Activated CD8-positive, alpha-beta T cell treated with anti-CD3 and anti-CD28 coated beads, Interleukin-2, amount 10 ng/mL, durations not matched to agents 7 days and 5 days (primary cell): ENCODE measurements around the gene SLC25A11. TPM values are rescaled to one million over a fixed set of nuclear protein-coding genes. Genes with fewer than 3 reads are reported as not detected.
"Not testable (repeated sequence)": the region's sequence is repeated elsewhere in the genome, so short reads cannot be mapped to it uniquely, and the experiment has no call there.

Source experiments
- ATAC-seq: fragments of 150-1000 bp; cut with Tn5 transposase; one replicate; pipeline ENCODE4 v1.10.0; 2021; ENCODE audit warnings: moderate library complexity
- CTCF ChIA-PET: fragments of 350-600 bp; sonication (Branson Sonifier 250); formaldehyde crosslinking; loops from one replicate; lab custom pipeline; 2021; ENCODE audit warnings: antibody characterized with exemption; lab: Charles Lee
- POLR2A ChIA-PET: fragments of 350-600 bp; sonication (Branson Sonifier 250); formaldehyde crosslinking; loops from one replicate; lab custom pipeline; 2021; ENCODE audit warnings: antibody characterized with exemption; lab: Charles Lee
- DNase-seq: peaks from one replicate; pipeline ENCODE4 v3.0.0-alpha.2; 2020
- H3K27ac Mint-ChIP-seq: one replicate; pipeline ENCODE4 v1.8.0; 2021; ENCODE audit warnings: mild to moderate bottlenecking, mixed read lengths
- H3K27me3 Mint-ChIP-seq: one replicate; pipeline ENCODE4 v1.8.0; 2021; ENCODE audit warnings: low read depth, mixed read lengths
- H3K36me3 Mint-ChIP-seq: one replicate; pipeline ENCODE4 v1.8.0; 2021; ENCODE audit warnings: low read depth, mixed read lengths
- H3K4me1 Mint-ChIP-seq: one replicate; pipeline ENCODE4 v1.8.0; 2021; ENCODE audit warnings: low read depth, mixed read lengths
- H3K4me3 Mint-ChIP-seq: one replicate; pipeline ENCODE4 v1.8.0; 2021; ENCODE audit warnings: mild to moderate bottlenecking, mixed read lengths
- H3K9me3 Mint-ChIP-seq: one replicate; pipeline ENCODE4 v1.8.0; 2022; ENCODE audit warnings: mixed read lengths; ENCODE audit not compliant: insufficient read depth
- total RNA-seq, 2 experiments: library from RNA; stranded (reverse); gene quantifications; one replicate each; pipeline ENCODE4 v1.2.3, GENCODE V29; 2021

SLC25A11 gene
- total RNA-seq, 2 experiments from 2014 or later: 78.5 to 86.4 TPM

DNA sequence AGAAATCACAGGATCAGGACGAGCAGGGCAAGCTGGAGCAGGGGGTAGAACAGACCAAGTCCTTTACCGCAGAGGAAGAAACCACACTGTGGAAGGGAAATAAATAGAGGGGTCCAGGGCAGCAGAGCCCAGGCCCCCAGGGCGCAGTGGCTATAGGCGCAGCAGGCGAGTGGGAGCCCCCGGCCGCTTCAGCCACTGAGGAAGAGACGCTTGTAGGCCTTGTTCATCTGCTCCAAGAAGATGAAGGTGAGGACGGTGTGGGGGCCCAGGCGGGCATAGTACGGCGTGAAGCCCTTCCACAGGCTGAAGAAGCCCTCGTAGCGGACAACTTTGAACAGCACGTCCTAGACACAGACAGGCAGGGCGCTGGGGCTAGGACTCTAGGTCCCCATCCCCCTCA lies 2.3 kb downstream of the SLC25A11 start:
- Mint-ChIP-seq H3K36me3 (peaks cover 74% of the 10 kb centered on the region), H3K27me3 (no peaks in the 10 kb centered on the region), H3K27ac (no peak overlapping the region), H3K4me3 (peak overlapping the region; percentile 97), H3K4me1 (peaks cover 58% of the 10 kb centered on the region), H3K9me3 (no peaks in the 10 kb centered on the region)
- POLR2A ChIA-PET: interaction anchor here (0.9 to 1.5 kb wide), 3 partner anchors 12 to 19 kb away, joined by 3 read pairs; no protein-coding TSS in a partner anchor
- DNase-seq (no peak), ATAC-seq (no peak)
- CTCF ChIA-PET: interaction anchor here (2.6 kb wide), 1 partner anchor 28 kb away, joined by 7 read pairs; no protein-coding TSS in a partner anchor

DNA sequence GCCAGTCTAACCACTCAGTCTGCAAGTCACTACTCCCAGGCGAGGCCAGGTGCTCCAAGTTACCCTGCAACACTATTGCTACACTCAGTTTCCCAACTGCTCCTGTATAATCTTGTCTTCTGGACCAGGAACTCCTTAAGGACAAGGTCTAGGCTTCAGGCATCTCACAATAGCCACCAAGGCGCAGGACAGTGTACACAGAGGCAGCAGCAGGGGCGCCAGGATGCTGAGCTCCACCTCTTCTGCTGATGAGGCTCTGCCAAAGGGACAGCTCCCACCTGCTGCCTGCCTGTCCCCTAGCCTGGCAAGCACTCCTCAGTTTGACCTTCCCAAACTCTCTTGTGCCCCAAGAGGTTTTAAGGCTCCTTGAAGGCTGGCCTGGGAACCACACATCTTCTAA lies 3.4 kb downstream of the SLC25A11 start:
- ChIA-PET CTCF (interaction anchor here (2.6 kb wide), 1 partner anchor 27 kb away, joined by 7 read pairs; no protein-coding TSS in a partner anchor), POLR2A (interaction anchor here (1.3 to 1.5 kb wide), 3 partner anchors 11 to 31 kb away, joined by 3 to 5 read pairs (median 4); partner anchors contain the start of gene SPAG7)
- peak overlapping the region; percentile 47 for H3K27ac Mint-ChIP-seq
- no peaks in the 10 kb centered on the region for H3K9me3 Mint-ChIP-seq
- H3K4me1 Mint-ChIP-seq: peaks cover 47% of the 10 kb centered on the region
- DNase-seq (no peak), ATAC-seq (no peak)
- H3K4me3 Mint-ChIP-seq: no peak overlapping the region
- no peaks in the 10 kb centered on the region for H3K27me3 Mint-ChIP-seq
- H3K36me3 Mint-ChIP-seq: peaks cover 64% of the 10 kb centered on the region

- peaks cover 47% of the 10 kb centered on the region for H3K4me1 Mint-ChIP-seq
- peaks cover 63% of the 10 kb centered on the region for H3K36me3 Mint-ChIP-seq
- DNase-seq (no peak), ATAC-seq (no peak)
- H3K4me3 Mint-ChIP-seq: no peak overlapping the region
- no peaks in the 10 kb centered on the region for H3K9me3 Mint-ChIP-seq
- ChIA-PET CTCF (interaction anchor here (2.6 kb wide), 1 partner anchor 26 kb away, joined by 7 read pairs; no protein-coding TSS in a partner anchor), POLR2A (interaction anchor here (1.3 kb wide), 1 partner anchor 12 kb away, joined by 4 read pairs; no protein-coding TSS in a partner anchor)
- no peaks in the 10 kb centered on the region for H3K27me3 Mint-ChIP-seq
- no peak overlapping the region for H3K27ac Mint-ChIP-seq
Observed at GRCh38 chr17:4935650-4936049, 4.2 kb downstream of the SLC25A11 start.

DNA sequence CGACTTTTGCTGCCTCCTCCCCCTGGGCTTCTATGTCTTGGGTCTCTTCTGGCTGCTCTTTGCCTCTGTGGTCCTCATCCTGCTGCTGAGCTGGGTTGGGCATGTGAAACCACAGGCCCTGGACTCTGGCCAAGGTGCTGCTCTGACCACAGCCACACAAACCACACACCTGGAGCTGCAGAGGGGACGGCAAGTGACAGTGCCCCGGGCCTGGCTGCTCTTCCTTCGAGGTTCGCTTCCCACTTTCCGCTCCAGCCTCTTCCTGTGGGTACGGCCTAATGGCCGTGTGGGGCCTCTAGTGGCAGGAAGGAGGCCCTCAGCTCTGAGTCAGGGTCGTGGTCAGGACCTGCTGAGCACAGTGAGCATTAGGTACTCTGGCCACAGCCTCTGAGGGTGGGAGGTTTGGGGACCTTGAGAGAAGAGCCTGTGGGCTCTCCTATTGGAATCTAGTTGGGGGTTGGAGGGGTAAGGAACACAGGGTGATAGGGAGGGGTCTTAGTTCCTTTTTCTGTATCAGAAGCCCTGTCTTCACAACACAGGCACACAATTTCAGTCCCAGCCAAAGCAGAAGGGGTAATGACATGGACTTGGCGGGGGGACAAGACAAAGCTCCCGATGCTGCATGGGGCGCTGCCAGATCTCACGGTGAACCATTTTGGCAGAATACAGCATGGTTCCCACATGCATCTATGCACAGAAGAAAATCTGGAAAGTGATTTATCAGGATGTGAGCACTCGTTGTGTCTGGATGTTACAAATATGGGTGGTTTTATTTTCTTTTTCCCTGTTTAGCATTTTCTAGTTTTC lies 5.5 kb downstream of the SLC25A11 start:
- ATAC-seq (peak; percentile 20), DNase-seq (peak; percentile 35)
- CTCF ChIA-PET: interaction anchor here (0.7 to 1.3 kb wide), 3 partner anchors 25 to 33 kb away, joined by 3 to 5 read pairs (median 3); partner anchors contain the start of genes CHRNE and SPAG7
- Mint-ChIP-seq H3K4me1 (peaks cover 47% of the 10 kb centered on the region), H3K36me3 (peaks cover 61% of the 10 kb centered on the region), H3K4me3 (no peak overlapping the region), H3K27me3 (no peaks in the 10 kb centered on the region), H3K9me3 (no peaks in the 10 kb centered on the region), H3K27ac (peak overlapping the region; percentile 50)
- POLR2A ChIA-PET: interaction anchor here (0.6 to 1.4 kb wide), 3 partner anchors 9 to 21 kb away, joined by 3 to 5 read pairs (median 3); no protein-coding TSS in a partner anchor

GRCh38 chr17:4933646-4934045 lies 6.2 kb downstream of the SLC25A11 start:
- H3K27ac Mint-ChIP-seq: peak overlapping the region; percentile 41
- H3K4me3 Mint-ChIP-seq: no peak overlapping the region
- peaks cover 60% of the 10 kb centered on the region for H3K36me3 Mint-ChIP-seq
- H3K4me1 Mint-ChIP-seq: peaks cover 43% of the 10 kb centered on the region
- ChIA-PET POLR2A (interaction anchor here (1.3 to 1.4 kb wide), 2 partner anchors 9 to 22 kb away, joined by 3 read pairs; no protein-coding TSS in a partner anchor), CTCF (interaction anchor here (0.7 to 1.3 kb wide), 3 partner anchors 25 to 34 kb away, joined by 3 to 5 read pairs (median 3); partner anchors contain the start of genes CHRNE and SPAG7)
- no peak for DNase-seq
- H3K9me3 Mint-ChIP-seq: no peaks in the 10 kb centered on the region
- no peak for ATAC-seq
- no peaks in the 10 kb centered on the region for H3K27me3 Mint-ChIP-seq

GRCh38 chr17:4932756-4933155 lies 7.1 kb downstream of the SLC25A11 start:
- peaks cover 34% of the 10 kb centered on the region for H3K4me1 Mint-ChIP-seq
- POLR2A ChIA-PET: interaction anchor here (0.6 to 1.6 kb wide), 3 partner anchors 8 to 101 kb away, joined by 3 to 6 read pairs (median 3); no protein-coding TSS in a partner anchor
- H3K9me3 Mint-ChIP-seq: no peaks in the 10 kb centered on the region
- no peak overlapping the region for H3K4me3 Mint-ChIP-seq
- H3K36me3 Mint-ChIP-seq: peaks cover 55% of the 10 kb centered on the region
- no peak overlapping the region for H3K27ac Mint-ChIP-seq
- no peak for DNase-seq
- ATAC-seq: no peak
- CTCF ChIA-PET: interaction anchor here (0.6 kb wide), 1 partner anchor 150 kb away, joined by 4 read pairs; no protein-coding TSS in a partner anchor
- H3K27me3 Mint-ChIP-seq: no peaks in the 10 kb centered on the region

GRCh38 chr17:4931963-4932362 lies 7.9 kb downstream of the SLC25A11 start, which contains the start of gene GP1BA:
TSS of gene GP1BA (plus strand) at chr17:4932277. CDS start at chr17:4932605, 328 bp downstream.
- ChIA-PET POLR2A (interaction anchor here (1.6 kb wide), 1 partner anchor 8 kb away, joined by 6 read pairs; no protein-coding TSS in a partner anchor), CTCF (interaction anchor here (0.6 kb wide), 1 partner anchor 149 kb away, joined by 4 read pairs; no protein-coding TSS in a partner anchor)
- H3K4me3 Mint-ChIP-seq: no peak within 1 kb of the TSS
- no peaks in the 10 kb centered on the region for H3K9me3 Mint-ChIP-seq
- no peak for DNase-seq
- ATAC-seq: no peak
- no peak within 1 kb of the TSS for H3K27ac Mint-ChIP-seq
- H3K27me3 Mint-ChIP-seq: no peaks in the 10 kb centered on the region
- peaks cover 50% of the 10 kb centered on the region for H3K36me3 Mint-ChIP-seq
- H3K4me1 Mint-ChIP-seq: peaks cover 26% of the 10 kb centered on the region

DNA sequence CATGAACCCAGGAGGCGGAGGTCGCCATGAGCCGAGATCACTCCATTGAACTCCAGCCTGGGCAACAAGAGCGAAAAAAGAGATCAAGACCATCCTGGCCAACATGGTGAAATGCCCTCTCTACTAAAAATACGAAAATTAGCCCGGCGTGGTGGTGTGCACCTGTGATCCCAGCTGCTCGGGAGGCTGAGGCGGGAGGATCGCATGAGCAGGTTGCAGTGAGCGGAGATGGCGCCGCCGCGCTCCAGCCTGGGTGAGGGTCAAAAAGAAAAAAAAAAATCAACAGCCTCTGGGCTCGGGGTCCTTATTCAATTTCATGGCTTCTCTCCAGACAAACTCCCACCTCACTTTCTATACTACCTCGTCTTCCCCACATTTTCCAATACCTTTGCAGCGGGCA lies 11.0 kb downstream of the SLC25A11 start:
- Mint-ChIP-seq H3K9me3 (no peaks in the 10 kb centered on the region), H3K27me3 (no peaks in the 10 kb centered on the region), H3K36me3 (peaks cover 33% of the 10 kb centered on the region), H3K27ac (no peak overlapping the region), H3K4me1 (peaks cover 7% of the 10 kb centered on the region), H3K4me3 (no peak overlapping the region)
- ATAC-seq: no peak
- ChIA-PET CTCF (no interaction called here), POLR2A (interaction anchor here (1.6 kb wide), 1 partner anchor 10 kb away, joined by 3 read pairs; no protein-coding TSS in a partner anchor)
- DNase-seq: no peak

DNA sequence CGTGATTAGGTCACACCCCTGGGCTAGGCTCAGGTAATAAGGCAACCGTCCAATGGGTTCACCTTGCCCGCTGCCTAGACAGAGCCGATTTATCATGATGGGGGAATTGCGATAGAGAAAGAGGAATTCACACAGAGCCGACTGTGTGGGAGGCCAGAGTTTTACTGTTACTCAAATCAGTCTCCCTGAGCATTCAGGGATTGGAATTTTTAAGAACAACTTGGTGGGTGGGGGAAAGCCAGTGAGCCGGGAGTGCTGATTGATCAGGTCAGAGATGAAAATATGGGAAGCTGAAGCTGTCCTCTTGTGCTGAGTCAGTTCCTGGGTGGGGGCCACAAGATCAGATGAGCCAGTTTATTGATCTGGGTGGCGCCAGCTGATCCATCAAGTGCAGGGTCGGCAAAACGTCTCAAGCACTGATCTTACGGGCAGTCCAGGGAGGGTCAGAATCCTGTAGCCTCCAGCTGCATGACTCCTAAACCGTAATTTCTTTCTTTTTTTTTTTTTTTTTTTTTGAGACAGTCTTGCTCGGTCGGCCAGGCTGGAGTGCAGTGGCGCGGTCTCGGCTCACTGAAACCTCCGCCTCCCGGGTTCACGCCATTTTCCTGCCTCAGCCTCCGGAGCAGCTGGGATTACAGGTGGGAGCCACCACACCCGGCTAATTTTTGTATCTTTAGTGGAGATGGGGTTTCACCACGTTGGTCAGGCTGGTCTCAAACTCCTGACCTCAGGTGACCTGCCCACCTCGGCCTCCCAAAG lies 13.1 kb downstream of the SLC25A11 start:
- ATAC-seq, H3K27ac Mint-ChIP-seq: not testable (repeated sequence)

GRCh38 chr17:4921320-4921719 lies 18.5 kb downstream of the SLC25A11 start:
- ChIA-PET CTCF (interaction anchor here (1.1 to 1.9 kb wide), 2 partner anchors 18 to 156 kb away, joined by 3 to 7 read pairs; partner anchors contain the start of gene CHRNE), POLR2A (interaction anchor here (1.5 kb wide), 1 partner anchor 19 kb away, joined by 6 read pairs; the partner anchor contains the start of genes RNF167 and SLC25A11)
- Mint-ChIP-seq H3K27me3 (no peaks in the 10 kb centered on the region), H3K4me3 (no peak overlapping the region), H3K4me1 (no peaks in the 10 kb centered on the region), H3K36me3 (no peaks in the 10 kb centered on the region), H3K9me3 (no peaks in the 10 kb centered on the region), H3K27ac (no peak overlapping the region)
- DNase-seq (no peak), ATAC-seq (no peak)

More for the DNA sequence above, 13.1 kb downstream of the SLC25A11 start:
- H3K27me3 Mint-ChIP-seq, DNase-seq, POLR2A ChIA-PET, H3K9me3 Mint-ChIP-seq, H3K4me3 Mint-ChIP-seq, H3K4me1 Mint-ChIP-seq: not testable (repeated sequence)
- CTCF ChIA-PET: interaction anchor here (1.0 to 1.4 kb wide), 2 partner anchors 18 to 23 kb away, joined by 4 read pairs; partner anchors contain the start of gene CHRNE
- peaks cover 29% of the 10 kb centered on the region for H3K36me3 Mint-ChIP-seq
